Stimulated activated CD8-positive, alpha-beta memory T cell treated with anti-CD3 and anti-CD28 coated beads, Interleukin-12 subunit alpha, Interleukin-12 subunit beta, amount 100 ng/mL, for 24 hours (primary cell): Measurements from ENCODE around the gene CSF2RB.

Source experiments
- DNase-seq: peaks from one replicate; pipeline ENCODE4 v3.0.0-alpha.2; 2020; ENCODE audit errors: extremely low read depth

CSF2RB gene

GRCh38 chr22:36891646-36892045, 21.8 kb upstream of the CSF2RB start:
- no peak for DNase-seq

- DNase-seq: no peak
Measured at GRCh38 chr22:36892292-36892691, 21.1 kb upstream of the CSF2RB start.

- DNase-seq: no peak
Measured at GRCh38 chr22:36893262-36893661, 20.2 kb upstream of the CSF2RB start.

GRCh38 chr22:36894266-36894665, 19.2 kb upstream of the CSF2RB start:
- DNase-seq: no peak

- DNase-seq: no peak
Measured at GRCh38 chr22:36897611-36898010, 15.8 kb upstream of the CSF2RB start.

GRCh38 chr22:36898690-36899089, 14.7 kb upstream of the CSF2RB start:
- DNase-seq: no peak

GRCh38 chr22:36899498-36899897, 13.9 kb upstream of the CSF2RB start:
- DNase-seq: no peak

GRCh38 chr22:36900225-36900624, 13.2 kb upstream of the CSF2RB start:
- DNase-seq: no peak

- no peak for DNase-seq
Measured at GRCh38 chr22:36900880-36901279, 12.5 kb upstream of the CSF2RB start.

- no peak for DNase-seq
Measured at GRCh38 chr22:36901411-36902142, 11.9 kb upstream of the CSF2RB start.

GRCh38 chr22:36902143-36902926, 11.1 kb upstream of the CSF2RB start:
- DNase-seq: no peak

- DNase-seq: no peak
Measured at GRCh38 chr22:36904260-36904880, 9.1 kb upstream of the CSF2RB start.

GRCh38 chr22:36907253-36908195, 5.9 kb upstream of the CSF2RB start:
- no peak for DNase-seq

GRCh38 chr22:36910461-36910860, 3.0 kb upstream of the CSF2RB start:
- DNase-seq: no peak

GRCh38 chr22:36911887-36912661, 1.4 kb upstream of the CSF2RB start:
- no peak for DNase-seq

GRCh38 chr22:36912694-36913426, 568 bp upstream of the CSF2RB start:
- DNase-seq: no peak

GRCh38 chr22:36914390-36914752, 943 bp downstream of the CSF2RB start:
- no peak for DNase-seq

- DNase-seq: no peak
Measured at GRCh38 chr22:36916034-36916433, 2.6 kb downstream of the CSF2RB start.

GRCh38 chr22:36918586-36919284, 5.3 kb downstream of the CSF2RB start:
- no peak for DNase-seq
